GM21619 (cell line): Measurements from ENCODE around the gene SSTR4.

Experiments
- ATAC-seq: cut with Tn5 transposase; IDR thresholded peaks from one replicate; pipeline ENCODE4 v1.9.1; 2021; ENCODE audit not compliant: unreplicated experiment

The SSTR4 gene

GRCh38 chr20:23063168-23063567 is 28.1 kb downstream of the SSTR4 start:
- ATAC-seq: no peak

- no peak for ATAC-seq
Measured at GRCh38 chr20:23063581-23063980, 28.5 kb downstream of the SSTR4 start.

- ATAC-seq: no peak
Measured at GRCh38 chr20:23065266-23066201, 30.4 kb downstream of the SSTR4 start.

GRCh38 chr20:23066772-23067171 is 31.7 kb downstream of the SSTR4 start:
- ATAC-seq: no peak

GRCh38 chr20:23068283-23068682 is 33.2 kb downstream of the SSTR4 start:
- no peak for ATAC-seq

- no peak for ATAC-seq
Measured at GRCh38 chr20:23069108-23069507, 34.0 kb downstream of the SSTR4 start.

- no peak for ATAC-seq
Measured at GRCh38 chr20:23071398-23071797, 36.3 kb downstream of the SSTR4 start.

GRCh38 chr20:23071996-23072395 is 36.9 kb downstream of the SSTR4 start:
- ATAC-seq: no peak

- ATAC-seq: no peak
Measured at GRCh38 chr20:23072892-23073586, 37.9 kb downstream of the SSTR4 start.

- ATAC-seq: no peak
Measured at GRCh38 chr20:23074052-23074451, 38.9 kb downstream of the SSTR4 start.

- no peak for ATAC-seq
Measured at GRCh38 chr20:23077277-23077676, 42.2 kb downstream of the SSTR4 start.

- ATAC-seq: no peak
Measured at GRCh38 chr20:23078351-23079015, 43.4 kb downstream of the SSTR4 start.

- ATAC-seq: no peak
Measured at GRCh38 chr20:23079016-23079351, 43.9 kb downstream of the SSTR4 start.

- no peak for ATAC-seq
Measured at GRCh38 chr20:23079926-23080325, 44.8 kb downstream of the SSTR4 start.

- ATAC-seq: no peak
Measured at GRCh38 chr20:23080521-23080920, 45.4 kb downstream of the SSTR4 start.

- ATAC-seq: no peak
Measured at GRCh38 chr20:23081263-23081819, 46.2 kb downstream of the SSTR4 start.

GRCh38 chr20:23082846-23083552 is 47.9 kb downstream of the SSTR4 start:
- no peak for ATAC-seq

GRCh38 chr20:23083553-23084220 is 48.6 kb downstream of the SSTR4 start:
- ATAC-seq: no peak

GRCh38 chr20:23084282-23084844 is 49.3 kb downstream of the SSTR4 start:
- no peak for ATAC-seq

GRCh38 chr20:23084845-23085365 is 49.8 kb downstream of the SSTR4 start:
- ATAC-seq: no peak
